DND-41 (cell line): ENCODE data around the gene NLRP13.

ENCODE experiments used
- CTCF ChIP-seq: IDR thresholded peaks from 2 replicates; pipeline ENCODE4 v1.5.1; 2012; ENCODE audit warnings: borderline replicate concordance, low read length, moderate library complexity, mild to moderate bottlenecking; ENCODE audit not compliant: poor library complexity, severe bottlenecking; ENCODE audit errors: extremely low read depth
- EZH2 ChIP-seq: IDR thresholded peaks from 3 replicates; pipeline ENCODE4 v1.6.1; 2012; ENCODE audit warnings: borderline replicate concordance, low read depth, mild to moderate bottlenecking, moderate library complexity, low read length, inconsistent platforms; ENCODE audit not compliant: severe bottlenecking

- TF ChIP-seq CTCF (no peak), EZH2 (no peak)
Observed at GRCh38 chr19:55902080-55902751, 29.9 kb downstream of the NLRP13 start.
